Stimulated activated effector memory CD8-positive, alpha-beta T cell treated with anti-CD3 and anti-CD28 coated beads, Interleukin-12 subunit alpha, Interleukin-12 subunit beta, amount 100 ng/mL, for 72 hours (primary cell): ENCODE results near the gene TCTN2.

Experiments
- ATAC-seq: fragments of 150-1000 bp; cut with Tn5 transposase; 2 replicates; pipeline ENCODE4 v1.10.0; 2021
- DNase-seq, 2 donors: peaks; one replicate each; pipeline ENCODE4 v3.0.0; 2021 to 2022; ENCODE audit warnings: low spot score in 2 of 2
- H3K27ac Mint-ChIP-seq: one replicate; pipeline ENCODE4 v1.8.0; 2022; ENCODE audit warnings: mild to moderate bottlenecking, mixed read lengths
- H3K36me3 Mint-ChIP-seq: one replicate; pipeline ENCODE4 v1.8.0; 2022; ENCODE audit warnings: mild to moderate bottlenecking, mixed read lengths
- H3K4me1 Mint-ChIP-seq: one replicate; pipeline ENCODE4 v1.8.0; 2022; ENCODE audit warnings: mixed read lengths
- H3K4me3 Mint-ChIP-seq: one replicate; pipeline ENCODE4 v1.8.0; 2022; ENCODE audit warnings: mild to moderate bottlenecking, mixed read lengths
- H3K9me3 Mint-ChIP-seq: one replicate; pipeline ENCODE4 v1.8.0; 2022; ENCODE audit warnings: mixed read lengths

Gene TCTN2

DNA sequence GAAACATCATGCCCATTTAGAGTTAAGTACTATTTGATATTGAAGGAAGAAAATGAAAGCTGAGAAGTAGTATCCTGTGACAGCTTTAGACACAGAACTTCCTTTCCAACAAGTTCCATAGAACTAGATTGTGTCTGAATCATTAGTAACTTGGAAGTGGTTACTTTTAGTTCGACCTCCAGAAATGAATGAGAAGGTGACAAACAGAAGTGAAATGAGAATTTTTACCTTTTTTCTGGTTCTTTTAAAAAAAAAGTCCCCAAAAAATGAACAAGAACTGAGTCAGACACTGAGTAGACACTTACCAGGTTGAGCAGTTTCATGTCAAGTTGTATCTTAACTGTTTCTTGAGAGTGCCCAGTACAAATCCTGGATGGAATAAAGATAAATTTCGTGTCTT lies 44.3 kb downstream of the TCTN2 start:
- H3K4me1 Mint-ChIP-seq, result peaks cover 45% of the 10 kb centered on the region
- H3K9me3 Mint-ChIP-seq, result no peaks in the 10 kb centered on the region
- DNase-seq, result no peak
- ATAC-seq, result peak; percentile 65
- H3K27ac Mint-ChIP-seq, result peak overlapping the region; percentile 94
- H3K36me3 Mint-ChIP-seq, result peaks cover 81% of the 10 kb centered on the region
- peak overlapping the region; percentile 95 for H3K4me3 Mint-ChIP-seq

GRCh38 chr12:123717350-123717749 lies 46.4 kb downstream of the TCTN2 start:
- no peak overlapping the region for H3K4me3 Mint-ChIP-seq
- DNase-seq (no peak), ATAC-seq (no peak)
- H3K4me1 Mint-ChIP-seq, result peaks cover 41% of the 10 kb centered on the region
- H3K36me3 Mint-ChIP-seq, result peaks cover 88% of the 10 kb centered on the region
- H3K9me3 Mint-ChIP-seq, result no peaks in the 10 kb centered on the region
- H3K27ac Mint-ChIP-seq, result no peak overlapping the region

DNA sequence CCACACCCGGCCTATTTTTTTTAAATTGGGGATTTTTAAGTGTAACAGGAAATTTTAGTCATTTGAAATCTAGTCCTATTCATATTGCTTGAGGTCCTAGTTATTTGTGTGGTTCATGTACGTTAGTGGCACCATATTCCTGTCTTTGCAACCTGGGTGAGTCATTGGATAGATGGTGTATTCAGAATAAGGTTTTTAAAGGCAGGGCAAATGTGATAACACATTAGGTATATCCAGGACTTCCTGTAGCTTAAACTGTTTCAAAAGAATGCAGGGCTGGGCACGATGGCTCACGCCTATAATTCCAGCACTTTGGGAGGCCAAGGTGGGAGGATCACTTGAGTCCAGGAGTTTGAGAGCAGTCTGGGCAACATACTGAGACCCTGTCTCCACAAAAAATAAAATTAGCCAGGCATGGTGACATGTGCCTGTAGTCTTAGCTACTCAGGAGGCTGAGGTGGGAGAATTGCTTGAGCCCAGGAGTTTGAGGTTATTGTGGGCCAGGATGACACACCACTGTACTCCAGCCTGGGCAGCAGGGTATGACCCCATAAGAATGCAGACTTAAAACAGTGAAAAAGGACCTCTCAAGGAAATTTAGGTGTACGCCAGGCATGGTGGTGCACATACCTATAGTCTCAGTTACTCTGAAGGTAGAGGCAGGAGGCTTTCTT lies 49.4 kb downstream of the TCTN2 start:
- peaks cover 97% of the 10 kb centered on the region for H3K36me3 Mint-ChIP-seq
- no peaks in the 10 kb centered on the region for H3K9me3 Mint-ChIP-seq
- DNase-seq (no peak), ATAC-seq (peak; percentile 53)
- peaks cover 26% of the 10 kb centered on the region for H3K4me1 Mint-ChIP-seq
- peak overlapping the region; percentile 97 for H3K27ac Mint-ChIP-seq
- peak overlapping the region; percentile 64 for H3K4me3 Mint-ChIP-seq

- H3K36me3 Mint-ChIP-seq, result peaks cover 100% of the 10 kb centered on the region
- H3K4me3 Mint-ChIP-seq, result no peak overlapping the region
These were observed 50.3 kb downstream of the TCTN2 start for GRCh38 chr12:123721245-123721644.

GRCh38 chr12:123723011-123723410 lies 52.1 kb downstream of the TCTN2 start:
- no peak for DNase-seq
- peaks cover 100% of the 10 kb centered on the region for H3K36me3 Mint-ChIP-seq
- H3K27ac Mint-ChIP-seq, result no peak overlapping the region
- H3K4me1 Mint-ChIP-seq, result peaks cover 29% of the 10 kb centered on the region
- no peak for ATAC-seq
- no peaks in the 10 kb centered on the region for H3K9me3 Mint-ChIP-seq
- no peak overlapping the region for H3K4me3 Mint-ChIP-seq

More at GRCh38 chr12:123721245-123721644, 50.3 kb downstream of the TCTN2 start:
- H3K27ac Mint-ChIP-seq, result no peak overlapping the region
- ATAC-seq (no peak), DNase-seq (no peak)
- H3K4me1 Mint-ChIP-seq, result peaks cover 27% of the 10 kb centered on the region
- no peaks in the 10 kb centered on the region for H3K9me3 Mint-ChIP-seq

DNA sequence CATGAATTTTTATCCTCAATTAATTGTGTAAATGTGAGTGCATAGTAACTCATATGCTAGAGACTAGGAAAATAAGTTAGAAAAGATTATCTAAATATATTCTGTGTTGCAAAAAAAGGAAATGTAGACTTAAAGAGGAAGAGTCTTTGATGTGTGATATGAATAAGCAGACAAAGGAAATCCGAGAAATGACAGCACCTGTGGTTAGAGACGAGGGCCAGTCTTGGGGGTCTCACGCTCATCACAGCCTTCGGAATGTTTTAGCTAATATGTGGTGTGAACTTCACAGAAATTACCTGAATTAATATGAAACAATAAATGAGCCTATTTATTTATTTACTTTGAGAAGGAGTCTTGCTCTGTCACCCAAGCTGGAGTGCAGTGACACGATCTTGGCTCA lies 52.9 kb downstream of the TCTN2 start:
- no peaks in the 10 kb centered on the region for H3K9me3 Mint-ChIP-seq
- peaks cover 100% of the 10 kb centered on the region for H3K36me3 Mint-ChIP-seq
- H3K4me3 Mint-ChIP-seq, result peak overlapping the region; percentile 14
- peaks cover 29% of the 10 kb centered on the region for H3K4me1 Mint-ChIP-seq
- ATAC-seq (peak; percentile 77), DNase-seq (no peak)
- peak overlapping the region; percentile 70 for H3K27ac Mint-ChIP-seq

- Mint-ChIP-seq H3K4me1 (peaks cover 20% of the 10 kb centered on the region), H3K27ac (peak overlapping the region; percentile 80), H3K4me3 (peak overlapping the region; percentile 30), H3K9me3 (no peaks in the 10 kb centered on the region), H3K36me3 (peaks cover 100% of the 10 kb centered on the region)
- DNase-seq, result no peak
- ATAC-seq, result peak; percentile 84
These were observed 55.3 kb downstream of the TCTN2 start for GRCh38 chr12:123726244-123726643.

GRCh38 chr12:123726962-123727361 lies 56.0 kb downstream of the TCTN2 start:
- Mint-ChIP-seq H3K27ac (peak overlapping the region; percentile 80), H3K36me3 (peaks cover 100% of the 10 kb centered on the region), H3K4me3 (no peak overlapping the region), H3K9me3 (no peaks in the 10 kb centered on the region), H3K4me1 (peaks cover 27% of the 10 kb centered on the region)
- ATAC-seq (no peak), DNase-seq (no peak)

DNA sequence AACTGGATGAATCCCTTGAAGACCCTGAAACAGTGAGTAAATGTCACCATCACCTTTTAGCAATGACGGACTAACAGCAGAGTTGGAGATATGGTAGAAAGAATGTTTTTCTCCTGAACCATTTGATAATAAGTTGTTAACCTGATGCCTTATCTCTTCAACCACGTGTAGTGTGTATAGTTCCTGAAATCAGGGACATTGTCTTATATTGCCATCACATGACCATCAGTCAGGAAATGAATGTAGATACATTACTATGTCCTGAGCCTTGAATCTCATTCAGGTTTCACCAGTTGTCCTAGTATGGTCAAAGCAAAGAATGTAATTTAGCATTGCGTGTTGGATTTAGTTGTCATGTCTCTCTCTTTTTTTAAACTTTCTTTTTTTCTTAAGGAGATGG lies 57.0 kb downstream of the TCTN2 start:
- Mint-ChIP-seq H3K4me3 (no peak overlapping the region), H3K4me1 (peaks cover 36% of the 10 kb centered on the region), H3K36me3 (peaks cover 100% of the 10 kb centered on the region), H3K9me3 (no peaks in the 10 kb centered on the region), H3K27ac (peak overlapping the region; percentile 37)
- ATAC-seq (no peak), DNase-seq (no peak)

DNA sequence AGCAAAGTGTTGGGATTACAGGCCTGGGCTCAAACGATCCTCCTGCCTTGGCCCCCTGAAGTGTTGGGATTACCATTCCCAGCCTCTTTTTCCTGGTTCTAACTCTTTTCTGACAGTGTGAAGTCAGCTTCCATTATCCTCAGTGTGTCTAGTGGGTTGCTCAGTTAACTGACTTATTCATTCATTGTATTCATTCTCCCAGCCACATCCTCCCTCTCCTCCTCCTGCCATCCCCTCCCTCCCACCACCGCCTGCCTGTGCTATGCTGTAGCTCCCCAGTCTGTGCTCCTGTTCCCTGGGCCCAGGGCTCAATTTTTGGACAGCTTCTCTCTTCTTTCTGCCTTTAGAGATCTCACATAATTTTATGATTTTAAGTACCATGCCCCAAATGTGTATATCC lies 60.7 kb downstream of the TCTN2 start:
- peaks cover 32% of the 10 kb centered on the region for H3K4me1 Mint-ChIP-seq
- no peak overlapping the region for H3K4me3 Mint-ChIP-seq
- ATAC-seq, result no peak

DNA sequence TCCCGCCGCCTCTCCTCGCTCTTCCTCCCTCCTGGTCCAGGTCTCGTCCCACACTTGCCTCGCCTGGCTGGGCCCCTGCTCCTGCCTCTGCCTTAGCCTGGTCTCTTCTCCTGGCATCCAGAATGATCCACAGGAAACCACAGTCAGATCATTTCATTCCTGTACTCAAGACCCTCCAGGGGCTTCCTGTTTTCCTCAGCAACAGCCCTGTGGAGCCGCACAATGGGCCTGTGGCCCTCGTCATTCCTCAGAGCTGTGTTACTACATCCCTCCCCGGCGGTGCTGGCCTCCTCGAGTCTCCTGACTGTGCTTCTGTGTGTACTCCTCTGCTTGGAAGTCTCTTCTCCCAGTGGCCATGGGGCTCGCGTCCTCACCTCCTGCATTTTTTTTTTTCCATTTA lies 61.3 kb downstream of the TCTN2 start:
- H3K27ac Mint-ChIP-seq, result peak overlapping the region; percentile 91
- no peaks in the 10 kb centered on the region for H3K9me3 Mint-ChIP-seq
- peaks cover 100% of the 10 kb centered on the region for H3K36me3 Mint-ChIP-seq
- H3K4me1 Mint-ChIP-seq, result peaks cover 39% of the 10 kb centered on the region
- DNase-seq (no peak), ATAC-seq (no peak)
- no peak overlapping the region for H3K4me3 Mint-ChIP-seq

More for the DNA sequence above, 60.7 kb downstream of the TCTN2 start:
- Mint-ChIP-seq H3K9me3 (no peaks in the 10 kb centered on the region), H3K27ac (peak overlapping the region; percentile 91), H3K36me3 (peaks cover 100% of the 10 kb centered on the region)
- no peak for DNase-seq

DNA sequence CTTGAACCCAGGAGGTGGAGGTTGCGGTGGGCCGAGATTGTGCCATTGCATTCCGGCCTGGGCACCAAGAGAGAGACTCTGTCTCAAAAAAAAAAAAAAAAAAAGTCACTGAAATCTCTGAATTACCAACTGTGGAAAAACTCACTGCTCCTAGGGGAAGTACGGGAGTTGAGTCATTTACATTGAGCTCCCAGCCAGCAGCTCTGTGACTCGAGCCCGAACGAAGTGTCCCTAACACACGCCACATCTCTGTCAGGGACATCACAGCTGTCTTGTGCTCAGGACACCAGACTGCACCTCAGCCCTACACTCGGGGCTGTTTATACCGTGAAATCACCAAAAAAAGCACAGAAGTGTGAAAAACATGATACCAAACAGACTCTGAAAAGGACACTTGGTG lies 62.3 kb downstream of the TCTN2 start:
- DNase-seq (no peak), ATAC-seq (peak; percentile 49)
- H3K4me1 Mint-ChIP-seq, result peaks cover 47% of the 10 kb centered on the region
- H3K36me3 Mint-ChIP-seq, result peaks cover 100% of the 10 kb centered on the region
- H3K4me3 Mint-ChIP-seq, result no peak overlapping the region
- H3K27ac Mint-ChIP-seq, result peak overlapping the region; percentile 91
- H3K9me3 Mint-ChIP-seq, result no peaks in the 10 kb centered on the region

- no peaks in the 10 kb centered on the region for H3K9me3 Mint-ChIP-seq
- H3K4me3 Mint-ChIP-seq, result no peak overlapping the region
- peaks cover 51% of the 10 kb centered on the region for H3K4me1 Mint-ChIP-seq
- DNase-seq (no peak), ATAC-seq (no peak)
- H3K27ac Mint-ChIP-seq, result peak overlapping the region; percentile 91
- peaks cover 100% of the 10 kb centered on the region for H3K36me3 Mint-ChIP-seq
These were observed 63.4 kb downstream of the TCTN2 start for GRCh38 chr12:123734268-123734667.

GRCh38 chr12:123741937-123742572 lies 71.1 kb downstream of the TCTN2 start:
- peak overlapping the region; percentile 94 for H3K27ac Mint-ChIP-seq
- H3K36me3 Mint-ChIP-seq, result peaks cover 100% of the 10 kb centered on the region
- DNase-seq, result no peak
- H3K4me3 Mint-ChIP-seq, result peak overlapping the region; percentile 60
- no peaks in the 10 kb centered on the region for H3K9me3 Mint-ChIP-seq
- H3K4me1 Mint-ChIP-seq, result peaks cover 38% of the 10 kb centered on the region
- ATAC-seq, result peak; percentile 76

GRCh38 chr12:123743002-123743401 lies 72.1 kb downstream of the TCTN2 start:
- H3K4me3 Mint-ChIP-seq, result peak overlapping the region; percentile 60
- DNase-seq, result no peak

DNA sequence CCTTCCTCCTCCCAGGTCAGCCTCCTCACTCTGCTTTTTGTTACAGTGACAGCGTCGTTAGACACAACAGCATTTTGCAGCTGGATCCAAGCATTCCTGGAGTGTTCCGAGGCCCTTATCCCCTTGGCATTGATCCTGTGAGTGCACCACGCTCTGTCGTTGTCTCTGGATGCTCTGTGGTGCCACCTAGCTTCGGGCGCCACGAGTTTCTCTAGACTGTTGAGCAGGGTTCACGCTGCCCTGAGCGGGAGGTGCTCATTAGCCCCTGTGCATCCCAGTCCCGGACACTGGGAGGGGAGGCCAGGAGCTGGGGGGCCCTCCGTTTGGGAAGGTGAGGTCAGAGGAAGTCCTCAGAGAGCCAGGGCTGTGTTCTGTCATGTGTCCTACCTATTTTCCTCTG lies 73.9 kb downstream of the TCTN2 start:
- Mint-ChIP-seq H3K27ac (no peak overlapping the region), H3K9me3 (no peaks in the 10 kb centered on the region), H3K36me3 (peaks cover 100% of the 10 kb centered on the region), H3K4me3 (no peak overlapping the region), H3K4me1 (peaks cover 22% of the 10 kb centered on the region)
- ATAC-seq (no peak), DNase-seq (no peak)

More at GRCh38 chr12:123743002-123743401, 72.1 kb downstream of the TCTN2 start:
- Mint-ChIP-seq H3K27ac (peak overlapping the region; percentile 94), H3K36me3 (peaks cover 100% of the 10 kb centered on the region), H3K9me3 (no peaks in the 10 kb centered on the region), H3K4me1 (peaks cover 29% of the 10 kb centered on the region)
- no peak for ATAC-seq
